Measurements from ENCODE around the gene SORCS1.

The SORCS1 gene

GRCh38 chr10:106619346-106619745 lies 545.2 kb downstream of the SORCS1 start:
- no peaks in the 10 kb centered on the region for H3K79me2 ChIP-seq (ENCODE audit: low read length)

DNA sequence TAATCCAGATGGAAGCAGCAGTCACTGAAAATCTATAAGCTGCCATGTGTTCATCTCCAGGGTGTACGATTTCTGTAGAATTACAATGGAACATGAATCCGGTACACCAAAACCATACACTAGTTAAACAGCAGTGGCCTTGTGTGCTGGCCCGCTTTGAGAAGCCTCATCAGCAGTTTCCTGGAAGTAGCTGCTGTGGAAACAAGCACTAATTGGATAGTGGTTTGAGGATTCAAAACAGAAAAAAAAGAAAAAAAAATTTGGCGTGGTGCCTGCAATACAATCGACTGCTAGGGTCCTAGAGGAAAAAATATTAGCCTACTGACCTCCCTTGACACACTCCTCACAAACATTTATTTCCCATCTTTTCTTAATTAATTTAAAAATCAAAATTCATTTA lies 545.9 kb downstream of the SORCS1 start:
- Histone ChIP-seq H3K79me2 (ENCODE audit: low read length) (no peaks in the 10 kb centered on the region), H3K36me3 (replicated peaks; ENCODE audit: insufficient read depth, low read length) (no peaks in the 10 kb centered on the region), H4K20me1 (ENCODE audit: insufficient read depth, low read length) (no peaks in the 10 kb centered on the region), H3K27ac (ENCODE audit: low read length) (no peak overlapping the region), H3K9me2 (replicated peaks; ENCODE audit: insufficient read depth, low read length) (no peaks in the 10 kb centered on the region), H3K4me1 (ENCODE audit: low read length) (no peaks in the 10 kb centered on the region), H3K4me3 (ENCODE audit: low read length) (no peak overlapping the region), H2AFZ (ENCODE audit: low read length) (no peak overlapping the region), H3F3A (ENCODE audit: insufficient read depth, low read length) (no peaks in the 10 kb centered on the region), H3K4me2 (ENCODE audit: low read depth, low read length) (no peak overlapping the region), H3K9ac (ENCODE audit: low read length) (no peak overlapping the region), H3K9me3 (replicated peaks; ENCODE audit: insufficient read depth, low read length) (no peaks in the 10 kb centered on the region), H3K27me3 (replicated peaks; ENCODE audit: insufficient read depth, low read length) (no peaks in the 10 kb centered on the region)
- DNase-seq, result no peak
- no peak for TF ChIP-seq EZH2 (optimal IDR thresholded peaks at IDR 0.05; ENCODE audit: low read depth, low read length)
- no peak for TF ChIP-seq CTCF (IDR thresholded peaks at IDR 0.05; ENCODE audit: low read length)
- TF ChIP-seq EZH2phosphoT487 (IDR thresholded peaks at IDR 0.05; ENCODE audit: low read length), result no peak

More at GRCh38 chr10:106619346-106619745, 545.2 kb downstream of the SORCS1 start:
- Histone ChIP-seq H3K4me3 (ENCODE audit: low read length) (no peak overlapping the region), H3K27ac (ENCODE audit: low read length) (no peak overlapping the region), H3K36me3 (replicated peaks; ENCODE audit: insufficient read depth, low read length) (no peaks in the 10 kb centered on the region), H3K27me3 (replicated peaks; ENCODE audit: insufficient read depth, low read length) (no peaks in the 10 kb centered on the region), H4K20me1 (ENCODE audit: insufficient read depth, low read length) (no peaks in the 10 kb centered on the region), H3K9ac (ENCODE audit: low read length) (no peak overlapping the region), H3K9me2 (replicated peaks; ENCODE audit: insufficient read depth, low read length) (no peaks in the 10 kb centered on the region), H3K4me1 (ENCODE audit: low read length) (no peaks in the 10 kb centered on the region), H3F3A (ENCODE audit: insufficient read depth, low read length) (no peaks in the 10 kb centered on the region), H3K9me3 (replicated peaks; ENCODE audit: insufficient read depth, low read length) (no peaks in the 10 kb centered on the region), H3K4me2 (ENCODE audit: low read depth, low read length) (no peak overlapping the region), H2AFZ (ENCODE audit: low read length) (no peak overlapping the region)
- TF ChIP-seq EZH2 (optimal IDR thresholded peaks at IDR 0.05; ENCODE audit: low read depth, low read length) (no peak), CTCF (IDR thresholded peaks at IDR 0.05; ENCODE audit: low read length) (no peak), EZH2phosphoT487 (IDR thresholded peaks at IDR 0.05; ENCODE audit: low read length) (no peak)
- DNase-seq, result no peak

- Histone ChIP-seq H3K4me3 (ENCODE audit: low read length) (no peak overlapping the region), H3K27me3 (replicated peaks; ENCODE audit: insufficient read depth, low read length) (no peaks in the 10 kb centered on the region), H3K9me2 (replicated peaks; ENCODE audit: insufficient read depth, low read length) (no peaks in the 10 kb centered on the region), H2AFZ (ENCODE audit: low read length) (no peak overlapping the region), H4K20me1 (ENCODE audit: insufficient read depth, low read length) (no peaks in the 10 kb centered on the region), H3F3A (ENCODE audit: insufficient read depth, low read length) (no peaks in the 10 kb centered on the region), H3K4me1 (ENCODE audit: low read length) (no peaks in the 10 kb centered on the region), H3K27ac (ENCODE audit: low read length) (no peak overlapping the region), H3K79me2 (ENCODE audit: low read length) (no peaks in the 10 kb centered on the region), H3K9ac (ENCODE audit: low read length) (no peak overlapping the region), H3K4me2 (ENCODE audit: low read depth, low read length) (no peak overlapping the region), H3K9me3 (replicated peaks; ENCODE audit: insufficient read depth, low read length) (no peaks in the 10 kb centered on the region), H3K36me3 (replicated peaks; ENCODE audit: insufficient read depth, low read length) (no peaks in the 10 kb centered on the region)
- TF ChIP-seq EZH2 (optimal IDR thresholded peaks at IDR 0.05; ENCODE audit: low read depth, low read length) (no peak), EZH2phosphoT487 (IDR thresholded peaks at IDR 0.05; ENCODE audit: low read length) (no peak), CTCF (IDR thresholded peaks at IDR 0.05; ENCODE audit: low read length) (no peak)
- no peak for DNase-seq
Observed at GRCh38 chr10:106615081-106615480, 549.4 kb downstream of the SORCS1 start.
